Hair follicle dermal papilla cell (primary cell): ENCODE data around the gene OR13H1. TPM values are rescaled to one million over a fixed set of nuclear protein-coding genes. Genes with fewer than 3 reads are reported as not detected.

ENCODE experiments used
- total RNA-seq: library from RNA; depleted of rRNA; stranded (reverse); fragments of >200 nt; gene quantifications from 2 replicates; pipeline ENCODE4 v1.2.3, GENCODE V29; 2012

OR13H1 gene
- not detected in 2 replicates for total RNA-seq

DNA sequence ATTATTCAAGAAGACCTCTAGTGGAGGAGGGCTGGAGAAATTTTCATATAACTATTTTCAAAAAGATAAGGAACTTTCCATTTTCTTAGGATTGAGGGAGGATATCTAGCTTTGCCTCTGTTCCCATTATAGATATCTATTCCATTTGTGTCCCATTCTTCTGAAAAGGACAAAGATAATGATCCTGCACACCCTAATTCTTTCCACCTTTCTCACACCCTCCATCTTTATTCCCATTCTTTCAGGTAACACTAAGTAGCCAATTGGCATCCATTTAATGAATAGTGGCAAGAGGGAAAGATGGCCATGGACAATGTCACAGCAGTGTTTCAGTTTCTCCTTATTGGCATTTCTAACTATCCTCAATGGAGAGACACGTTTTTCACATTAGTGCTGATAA, at the start of gene OR13H1:
Gene OR13H1, plus strand, starts transcription at position 301 of the 400 bp plus-strand sequence. Its CDS starts 0 bp downstream, at position 301.

